ENCODE measurements around the gene GNB1L. TPM values are rescaled to one million over a fixed set of nuclear protein-coding genes. Genes with fewer than 3 reads are reported as not detected.

Gene GNB1L
- total RNA-seq, 1 experiment from 2014 or later, result 18.0 TPM

GRCh38 chr22:19854778-19855503 lies at the start of gene GNB1L, which contains the start of gene RTL10 (continued):
- TF ChIP-seq AFF4 (CRISPR knock-in tag; IDR thresholded peaks at IDR 0.05; ENCODE audit: borderline replicate concordance), result no peak
- peak; percentile 87 for TF ChIP-seq NFE2L1 (CRISPR knock-in tag; IDR thresholded peaks at IDR 0.05)
- TF ChIP-seq ZNF532 (CRISPR knock-in tag; IDR thresholded peaks at IDR 0.05; ENCODE audit: borderline replicate concordance), result no peak
- TF ChIP-seq E2F4 (CRISPR knock-in tag; IDR thresholded peaks at IDR 0.05; ENCODE audit: borderline replicate concordance, low read depth), result 0 out of 2 replicates have a peak, but pooled peaks have one; percentile 23
- no peak for TF ChIP-seq ZNF512 (CRISPR knock-in tag; IDR thresholded peaks at IDR 0.05; ENCODE audit: borderline replicate concordance)
- peak; percentile 69; the same call in 1 of the 2 replicates for TF ChIP-seq CREB1 (CRISPR knock-in tag; IDR thresholded peaks at IDR 0.05)
- peak; percentile 88 for TF ChIP-seq FOXP1 (CRISPR knock-in tag; IDR thresholded peaks at IDR 0.05; ENCODE audit: borderline replicate concordance)
- TF ChIP-seq SMAD3 (CRISPR knock-in tag; IDR thresholded peaks at IDR 0.05; ENCODE audit: borderline replicate concordance), result peak; percentile 95
- no peak for TF ChIP-seq JAZF1 (CRISPR knock-in tag; IDR thresholded peaks at IDR 0.05)
- TF ChIP-seq ZSCAN18 (CRISPR knock-in tag; IDR thresholded peaks at IDR 0.05), result no peak
- no peak for TF ChIP-seq PRRX2 (CRISPR knock-in tag; IDR thresholded peaks at IDR 0.05)

All from WTC11 (cell line).